Right cardiac atrium (tissue), 5 donors: ENCODE results near the gene BTG4. TPM values are rescaled to one million over a fixed set of nuclear protein-coding genes. Genes with fewer than 3 reads are reported as not detected.

ENCODE experiments used
- ATAC-seq, 2 donors: fragments of 200-7000 bp; cut with Tn5 transposase; one replicate each; pipeline versions ENCODE4 v1.8.0 to v1.9.1; 2020; ENCODE audit warnings: moderate library complexity in 2 of 2, mild to moderate bottlenecking in 1 of 2
- DNase-seq, 3 donors: peaks; one replicate each; pipeline ENCODE4 v3.0.0-alpha.2; 2020
- H3K27ac ChIP-seq: one replicate; pipeline ENCODE4 v1.5.1; 2013; ENCODE audit warnings: mild to moderate bottlenecking, low read length, control low read depth, moderate library complexity
- H3K27me3 ChIP-seq: one replicate; pipeline ENCODE4 v1.6.1; 2013; ENCODE audit not compliant: control insufficient read depth, insufficient read depth
- H3K4me1 ChIP-seq: one replicate; pipeline ENCODE4 v1.6.1; 2013; ENCODE audit warnings: low read length; ENCODE audit not compliant: control insufficient read depth, insufficient read depth
- H3K4me3 ChIP-seq: one replicate; pipeline ENCODE4 v1.5.1; 2013; ENCODE audit warnings: low read length, control low read depth
- H3K9me3 ChIP-seq: one replicate; pipeline ENCODE4 v1.6.1; 2013; ENCODE audit warnings: low read length; ENCODE audit not compliant: control insufficient read depth
- WGBS: extraction: QIAGEN DNeasy Blood & Tissue Kit; methylation state at CpG from one replicate; pipeline ENCODE4 v1.1.7; 2013; 5-methylcytosine and 5-hydroxymethylcytosine counted together
- intact Hi-C, 4 donors: fragments of 100-400 bp; cut with DNase I; formaldehyde crosslinking; loops; one replicate each; pipeline versions ENCODE4 v1.11.0 to v1.14.0; 2022 to 2023
- polyA plus RNA-seq: library from polyadenylated mRNA; stranded (reverse); fragments of 200-250 nt; gene quantifications from one replicate; pipeline ENCODE4 v1.2.3, GENCODE V29; 2013
- total RNA-seq, 4 donors: library from RNA; stranded (reverse); fragmentation: NEBNext Ultra II Directional; extraction: Animal tissue kit (Norgen Biotek cat#: 25700); gene quantifications; one replicate each; pipeline ENCODE4 v1.2.1, GENCODE V29; 2021
- donor health status: healthy with polysubstance abuse.
- donor health status: DM: no; HTN: yes; CAD: no.
- donor health status: DM: no; HTN: no; CAD: no.
- donor health status: DM: no; HTN: yes; CAD: no; lungs with severe emphysema.
- donor health status: DM: yes; HTN: yes; CAD: no.

The BTG4 gene
- total and polyA plus RNA-seq, 5 donors: not detected

- no peak overlapping the region for H3K4me3 ChIP-seq
- H3K27me3 ChIP-seq: no peaks in the 10 kb centered on the region
- no peak for ATAC-seq
- intact Hi-C loops: loop anchor here in 1 of 4 donors (10.0 kb wide), 1 partner anchor 113 kb away; no protein-coding TSS in a partner anchor
- no peaks in the 10 kb centered on the region for H3K9me3 ChIP-seq
- no peaks in the 10 kb centered on the region for H3K4me1 ChIP-seq
- no peak for DNase-seq
- no peak overlapping the region for H3K27ac ChIP-seq
- WGBS: 89% methylated on average over 6 of the region's 6 CpGs
Measured at GRCh38 chr11:111452146-111452545, 60.0 kb downstream of the BTG4 start.

GRCh38 chr11:111450480-111451320, 61.5 kb downstream of the BTG4 start:
- H3K27ac ChIP-seq: no peak overlapping the region
- no peak for DNase-seq
- no peaks in the 10 kb centered on the region for H3K9me3 ChIP-seq
- intact Hi-C loops: loop anchor here in 1 of 4 donors (10.0 kb wide), 1 partner anchor 114 kb away; no protein-coding TSS in a partner anchor
- H3K4me1 ChIP-seq: no peaks in the 10 kb centered on the region
- H3K27me3 ChIP-seq: no peaks in the 10 kb centered on the region
- ATAC-seq: no peak
- 86% methylated on average over 12 of the region's 12 CpGs for WGBS
- no peak overlapping the region for H3K4me3 ChIP-seq

- WGBS: 76% methylated on average over 4 of the region's 4 CpGs
- intact Hi-C loops: loop anchor here (5.0 to 10.0 kb wide), 2 partner anchors 115 to 168 kb away; no protein-coding TSS in a partner anchor
Measured at GRCh38 chr11:111449696-111450479, 62.3 kb downstream of the BTG4 start.

GRCh38 chr11:111448831-111449557, 63.2 kb downstream of the BTG4 start:
- no peak overlapping the region for H3K4me3 ChIP-seq
- H3K9me3 ChIP-seq: no peaks in the 10 kb centered on the region
- no peaks in the 10 kb centered on the region for H3K4me1 ChIP-seq
- 58% methylated on average over 11 of the region's 11 CpGs for WGBS
- H3K27me3 ChIP-seq: no peaks in the 10 kb centered on the region
- intact Hi-C loops: loop anchor here in 3 of 4 donors (5.0 kb wide), 1 partner anchor 167 kb away; no protein-coding TSS in a partner anchor
- ATAC-seq (no peak), DNase-seq (no peak)
- no peak overlapping the region for H3K27ac ChIP-seq

More at GRCh38 chr11:111449696-111450479, 62.3 kb downstream of the BTG4 start:
- Histone ChIP-seq H3K9me3 (no peaks in the 10 kb centered on the region), H3K27me3 (no peaks in the 10 kb centered on the region), H3K4me1 (no peaks in the 10 kb centered on the region), H3K27ac (no peak overlapping the region), H3K4me3 (no peak overlapping the region)
- DNase-seq: no peak
- ATAC-seq: no peak

- H3K4me1 ChIP-seq: no peaks in the 10 kb centered on the region
- ATAC-seq (no peak), DNase-seq (peak in 1 of 3 donors; percentile 39)
- no peaks in the 10 kb centered on the region for H3K9me3 ChIP-seq
- H3K27me3 ChIP-seq: no peaks in the 10 kb centered on the region
- WGBS: 71% methylated on average over 8 of the region's 8 CpGs
- no peak overlapping the region for H3K4me3 ChIP-seq
- intact Hi-C loops: loop anchor here in 3 of 4 donors (5.0 kb wide), 1 partner anchor 166 kb away; no protein-coding TSS in a partner anchor
- H3K27ac ChIP-seq: no peak overlapping the region
Measured at GRCh38 chr11:111448414-111448813, 63.8 kb downstream of the BTG4 start.

- no peaks in the 10 kb centered on the region for H3K9me3 ChIP-seq
- ATAC-seq: no peak
- H3K27ac ChIP-seq: no peak overlapping the region
- intact Hi-C loops: loop anchor here (2.0 to 5.0 kb wide), 2 partner anchors 165 to 166 kb away; no protein-coding TSS in a partner anchor
- H3K4me3 ChIP-seq: no peak overlapping the region
- 92% methylated on average over 5 of the region's 5 CpGs for WGBS
- no peaks in the 10 kb centered on the region for H3K27me3 ChIP-seq
- H3K4me1 ChIP-seq: no peaks in the 10 kb centered on the region
- DNase-seq: no peak
Measured at GRCh38 chr11:111447931-111448330, 64.3 kb downstream of the BTG4 start.

- H3K27ac ChIP-seq: no peak overlapping the region
- no peak overlapping the region for H3K4me3 ChIP-seq
- no peaks in the 10 kb centered on the region for H3K27me3 ChIP-seq
- WGBS: 74% methylated on average over 4 of the region's 4 CpGs
- no peak for ATAC-seq
- H3K4me1 ChIP-seq: no peaks in the 10 kb centered on the region
- H3K9me3 ChIP-seq: no peaks in the 10 kb centered on the region
- intact Hi-C loops: loop anchor here (2.0 to 5.0 kb wide), 2 partner anchors 164 to 165 kb away; no protein-coding TSS in a partner anchor
- no peak for DNase-seq
Measured at GRCh38 chr11:111447112-111447471, 65.1 kb downstream of the BTG4 start.

- Histone ChIP-seq H3K27me3 (no peaks in the 10 kb centered on the region), H3K9me3 (no peaks in the 10 kb centered on the region), H3K27ac (no peak overlapping the region), H3K4me1 (no peaks in the 10 kb centered on the region), H3K4me3 (no peak overlapping the region)
- 44% methylated on average over 5 of the region's 5 CpGs for WGBS
- intact Hi-C loops: loop anchor here (2.0 to 5.0 kb wide), 2 partner anchors 164 kb away; no protein-coding TSS in a partner anchor
- ATAC-seq (peak; percentile 96 to 97), DNase-seq (peak; percentile 73 to 85 (median 84))
Measured at GRCh38 chr11:111446404-111447111, 65.6 kb downstream of the BTG4 start.

GRCh38 chr11:111445586-111445985, 66.6 kb downstream of the BTG4 start:
- no peak for DNase-seq
- Histone ChIP-seq H3K9me3 (no peaks in the 10 kb centered on the region), H3K27me3 (no peaks in the 10 kb centered on the region), H3K4me3 (no peak overlapping the region), H3K27ac (peak overlapping the region; percentile 13), H3K4me1 (no peaks in the 10 kb centered on the region)
- WGBS: 66% methylated on average over 2 of the region's 2 CpGs
- peak in 1 of 2 donors; percentile 25 for ATAC-seq
- intact Hi-C loops: loop anchor here in 3 of 4 donors (5.0 kb wide), 1 partner anchor 163 kb away; no protein-coding TSS in a partner anchor
